GM19397 (cell line): Measurements from ENCODE around the gene ANKRD17.
A peak's percentile ranks its signal among the peaks of the same experiment; 100 is the strongest.

Experiments
- ATAC-seq: cut with Tn5 transposase; IDR thresholded peaks from one replicate; pipeline ENCODE4 v1.9.1; 2021; ENCODE audit warnings: mild to moderate bottlenecking, moderate library complexity; ENCODE audit not compliant: unreplicated experiment

The ANKRD17 gene

GRCh38 chr4:73055241-73055897, 203.2 kb downstream of the ANKRD17 start:
- ATAC-seq: peak; percentile 73

GRCh38 chr4:73053974-73054480, 204.6 kb downstream of the ANKRD17 start:
- no peak for ATAC-seq

GRCh38 chr4:73053076-73053475, 205.5 kb downstream of the ANKRD17 start:
- ATAC-seq: no peak

- no peak for ATAC-seq
Measured at GRCh38 chr4:73051625-73052024, 207.0 kb downstream of the ANKRD17 start.

GRCh38 chr4:73045879-73046278, 212.7 kb downstream of the ANKRD17 start:
- no peak for ATAC-seq

GRCh38 chr4:73037057-73037456, 221.5 kb downstream of the ANKRD17 start:
- no peak for ATAC-seq

- ATAC-seq: no peak
Measured at GRCh38 chr4:73036123-73036522, 222.5 kb downstream of the ANKRD17 start.

- ATAC-seq: no peak
Measured at GRCh38 chr4:73034896-73035295, 223.7 kb downstream of the ANKRD17 start.

GRCh38 chr4:73028621-73029020, 230.0 kb downstream of the ANKRD17 start:
- ATAC-seq: no peak
